Measurements from ENCODE around the gene NXN.
"Not testable (repeated sequence)": the region's sequence is repeated elsewhere in the genome, so short reads cannot be mapped to it uniquely, and the experiment has no call there.

Gene NXN

DNA sequence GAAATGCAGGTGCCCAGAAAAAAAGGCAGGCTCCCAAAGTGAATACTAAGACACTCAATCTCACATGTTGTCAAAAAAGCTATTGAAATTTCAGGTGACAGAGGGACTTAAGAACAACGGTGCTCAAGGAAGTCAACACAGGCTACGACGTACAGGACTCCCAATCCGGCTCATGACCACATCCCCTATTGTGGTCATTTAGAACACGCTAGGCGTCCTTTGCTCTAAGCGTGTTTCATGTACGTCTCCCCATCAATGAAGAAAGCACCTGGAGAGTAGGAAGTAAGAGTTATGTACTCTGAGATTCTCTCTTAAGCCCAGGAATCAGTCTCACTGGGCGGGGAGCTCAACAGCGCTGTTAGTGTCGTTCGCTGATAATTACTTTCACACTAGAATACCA is 103.3 kb downstream of the NXN start:
- H3K9ac ChIP-seq (ENCODE audit: low read depth, low read length): no peak overlapping the region
- no peaks in the 10 kb centered on the region for H3K9me3 ChIP-seq (ENCODE audit: control insufficient read depth, insufficient read depth, low read length)
- peaks cover 4% of the 10 kb centered on the region for H3K4me1 ChIP-seq (ENCODE audit: insufficient read depth, low read length)
- no peaks in the 10 kb centered on the region for H3K36me3 ChIP-seq (ENCODE audit: insufficient read depth, low read length)

- not testable (repeated sequence) for H3K9ac ChIP-seq (ENCODE audit: low read depth, low read length); H3K9me3 ChIP-seq (ENCODE audit: control insufficient read depth, insufficient read depth, low read length); H3K36me3 ChIP-seq (ENCODE audit: insufficient read depth, low read length); H3K4me1 ChIP-seq (ENCODE audit: insufficient read depth, low read length)
Observed at GRCh38 chr17:874590-874989, 105.0 kb downstream of the NXN start.

DNA sequence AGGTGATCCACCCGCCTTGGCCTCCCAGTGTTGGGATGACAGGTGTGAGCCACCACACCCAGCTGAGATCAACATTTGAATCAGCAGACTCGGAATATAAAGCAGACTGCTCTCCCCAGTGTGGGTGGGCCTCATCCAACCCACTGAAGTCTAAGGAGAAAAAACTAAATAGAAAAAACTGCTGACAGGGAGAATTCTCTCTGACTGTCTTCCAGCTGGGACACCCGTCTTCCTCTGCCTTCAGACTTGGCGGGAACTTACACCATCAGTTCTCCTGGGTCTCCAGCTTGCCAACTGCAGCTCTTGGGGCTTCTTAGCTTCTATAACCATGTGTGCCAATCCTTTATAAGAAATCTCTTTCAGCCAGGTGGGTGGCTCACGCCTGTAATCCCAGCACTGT is 106.7 kb downstream of the NXN start:
- no peaks in the 10 kb centered on the region for H3K36me3 ChIP-seq (ENCODE audit: insufficient read depth, low read length)
- peaks cover 4% of the 10 kb centered on the region; the same call in 1 of the 2 replicates for H3K4me1 ChIP-seq (ENCODE audit: insufficient read depth, low read length)
- no peak overlapping the region for H3K9ac ChIP-seq (ENCODE audit: low read depth, low read length)
- H3K9me3 ChIP-seq (ENCODE audit: control insufficient read depth, insufficient read depth, low read length): no peaks in the 10 kb centered on the region; the same call in 1 of the 2 replicates

GRCh38 chr17:871751-872519 is 107.6 kb downstream of the NXN start:
- Histone ChIP-seq H3K9ac (ENCODE audit: low read depth, low read length) (no peak overlapping the region), H3K36me3 (ENCODE audit: insufficient read depth, low read length) (no peaks in the 10 kb centered on the region), H3K4me1 (ENCODE audit: insufficient read depth, low read length) (peaks cover 4% of the 10 kb centered on the region; the same call in 1 of the 2 replicates), H3K9me3 (ENCODE audit: control insufficient read depth, insufficient read depth, low read length) (no peaks in the 10 kb centered on the region; the same call in 1 of the 2 replicates)

DNA sequence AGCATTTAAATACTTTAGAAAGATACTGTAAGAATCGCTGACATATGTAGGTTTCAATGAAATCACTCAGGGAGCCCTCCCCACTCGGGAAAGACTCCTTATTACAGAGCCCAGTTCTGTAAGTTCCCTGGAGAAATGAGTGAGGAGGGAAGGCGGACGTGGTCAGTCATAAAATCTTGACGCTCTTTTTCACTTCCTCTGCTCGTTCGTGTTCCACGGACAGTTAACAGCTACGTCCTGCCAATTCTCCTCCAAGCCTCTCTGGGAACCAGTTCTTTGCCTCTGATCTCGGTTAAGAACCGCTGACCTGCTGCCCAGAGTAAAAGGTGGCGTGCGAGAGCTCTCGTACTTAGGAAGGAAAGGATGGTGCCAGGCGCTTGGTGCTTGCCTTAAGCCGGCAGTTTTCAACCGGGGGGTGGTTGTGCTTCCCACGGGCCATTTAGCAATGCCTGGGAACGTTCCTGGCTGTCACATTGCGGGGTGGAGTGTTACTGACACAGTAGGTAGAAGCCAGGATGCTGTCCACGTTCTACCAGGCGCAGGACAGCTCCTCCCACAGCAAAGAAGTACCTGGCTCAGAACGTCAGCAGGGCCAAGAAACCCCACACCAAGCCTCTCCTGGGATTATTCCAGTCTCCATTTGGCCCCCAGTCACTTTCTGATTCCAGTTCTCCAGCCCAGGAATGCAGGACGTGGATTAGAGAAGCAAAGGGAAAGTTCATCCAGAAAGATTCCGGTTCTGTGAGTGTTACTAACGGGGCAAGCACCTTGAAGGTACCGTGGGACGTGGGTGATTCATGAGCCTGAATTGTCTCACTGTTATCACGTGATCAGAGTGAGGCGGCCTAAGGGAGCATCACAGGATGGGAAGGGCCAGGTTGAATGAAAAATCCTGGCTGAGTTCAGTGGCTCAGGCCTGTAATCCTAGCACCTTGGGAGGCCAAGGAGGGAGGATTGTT is 109.7 kb downstream of the NXN start:
- Histone ChIP-seq H3K9ac (ENCODE audit: low read depth, low read length) (no peak overlapping the region), H3K4me1 (ENCODE audit: insufficient read depth, low read length) (peaks cover 4% of the 10 kb centered on the region; the same call in 1 of the 2 replicates)

DNA sequence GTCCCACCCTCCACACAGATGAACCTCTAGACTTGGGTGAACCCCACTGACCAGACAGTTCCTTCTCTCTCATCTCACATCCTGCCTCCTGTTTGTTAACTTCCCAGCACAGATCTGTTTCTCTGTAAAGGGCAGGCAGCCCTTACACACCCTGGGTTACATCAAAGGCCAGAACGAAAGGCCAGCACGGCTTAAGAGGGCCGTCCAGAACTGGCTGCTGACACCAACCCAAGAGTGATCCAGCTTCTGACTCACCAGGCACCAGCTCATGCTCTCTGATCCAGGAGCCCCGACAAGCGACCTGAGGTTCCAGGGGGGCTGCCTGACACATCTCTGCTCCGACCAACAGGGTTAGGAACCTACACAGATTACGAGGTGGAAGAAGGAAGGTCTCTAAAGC is 110.5 kb downstream of the NXN start:
- no peaks in the 10 kb centered on the region; the same call in 1 of the 2 replicates for H3K9me3 ChIP-seq (ENCODE audit: control insufficient read depth, insufficient read depth, low read length)
- H3K36me3 ChIP-seq (ENCODE audit: insufficient read depth, low read length): no peaks in the 10 kb centered on the region
- no peak overlapping the region for H3K9ac ChIP-seq (ENCODE audit: low read depth, low read length)
- peaks cover 4% of the 10 kb centered on the region; the same call in 1 of the 2 replicates for H3K4me1 ChIP-seq (ENCODE audit: insufficient read depth, low read length)

More for the DNA sequence above, 109.7 kb downstream of the NXN start:
- Histone ChIP-seq H3K36me3 (ENCODE audit: insufficient read depth, low read length) (no peaks in the 10 kb centered on the region), H3K9me3 (ENCODE audit: control insufficient read depth, insufficient read depth, low read length) (no peaks in the 10 kb centered on the region; the same call in 1 of the 2 replicates)

GRCh38 chr17:867896-868489 is 111.6 kb downstream of the NXN start:
- Histone ChIP-seq H3K9ac (ENCODE audit: low read depth, low read length) (no peak overlapping the region), H3K4me1 (ENCODE audit: insufficient read depth, low read length) (peaks cover 4% of the 10 kb centered on the region; the same call in 1 of the 2 replicates)

GRCh38 chr17:867238-867637 is 112.3 kb downstream of the NXN start:
- H3K9me3 ChIP-seq (ENCODE audit: control insufficient read depth, insufficient read depth, low read length); H3K9ac ChIP-seq (ENCODE audit: low read depth, low read length): not testable (repeated sequence)

More at GRCh38 chr17:867896-868489, 111.6 kb downstream of the NXN start:
- Histone ChIP-seq H3K36me3 (ENCODE audit: insufficient read depth, low read length) (no peaks in the 10 kb centered on the region), H3K9me3 (ENCODE audit: control insufficient read depth, insufficient read depth, low read length) (no peaks in the 10 kb centered on the region; the same call in 1 of the 2 replicates)

DNA sequence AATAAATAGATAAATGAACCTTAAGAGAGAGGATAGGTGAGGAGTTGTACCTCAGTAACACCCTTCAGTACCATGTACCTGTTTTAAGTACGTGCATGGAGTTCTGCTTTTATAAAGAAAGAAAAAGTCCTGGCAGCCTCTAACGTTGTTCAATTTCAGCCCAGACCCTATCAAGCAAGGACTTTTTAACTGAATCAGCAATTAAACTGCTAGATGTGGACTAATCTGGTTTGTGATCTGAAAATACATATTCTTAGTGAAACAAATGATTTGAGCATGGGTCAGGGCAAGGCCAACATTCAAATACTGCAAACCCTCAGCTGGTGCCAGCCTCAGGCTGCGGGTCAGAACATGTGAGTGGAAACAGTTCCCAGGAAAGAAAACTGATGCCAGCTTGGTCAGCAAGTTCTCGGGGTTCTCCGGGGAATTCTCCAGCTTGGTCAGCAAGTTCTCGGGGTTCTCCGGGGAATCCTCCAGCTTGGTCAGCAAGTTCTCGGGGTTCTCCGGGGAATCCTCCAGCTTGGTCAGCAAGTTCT is 112.9 kb downstream of the NXN start:
- no peaks in the 10 kb centered on the region; the same call in 1 of the 2 replicates for H3K9me3 ChIP-seq (ENCODE audit: control insufficient read depth, insufficient read depth, low read length)
- no peak overlapping the region for H3K9ac ChIP-seq (ENCODE audit: low read depth, low read length)
- H3K36me3 ChIP-seq (ENCODE audit: insufficient read depth, low read length): no peaks in the 10 kb centered on the region
- peaks cover 4% of the 10 kb centered on the region; the same call in 1 of the 2 replicates for H3K4me1 ChIP-seq (ENCODE audit: insufficient read depth, low read length)

More at GRCh38 chr17:867238-867637, 112.3 kb downstream of the NXN start:
- H3K4me1 ChIP-seq (ENCODE audit: insufficient read depth, low read length); H3K36me3 ChIP-seq (ENCODE audit: insufficient read depth, low read length): not testable (repeated sequence)

DNA sequence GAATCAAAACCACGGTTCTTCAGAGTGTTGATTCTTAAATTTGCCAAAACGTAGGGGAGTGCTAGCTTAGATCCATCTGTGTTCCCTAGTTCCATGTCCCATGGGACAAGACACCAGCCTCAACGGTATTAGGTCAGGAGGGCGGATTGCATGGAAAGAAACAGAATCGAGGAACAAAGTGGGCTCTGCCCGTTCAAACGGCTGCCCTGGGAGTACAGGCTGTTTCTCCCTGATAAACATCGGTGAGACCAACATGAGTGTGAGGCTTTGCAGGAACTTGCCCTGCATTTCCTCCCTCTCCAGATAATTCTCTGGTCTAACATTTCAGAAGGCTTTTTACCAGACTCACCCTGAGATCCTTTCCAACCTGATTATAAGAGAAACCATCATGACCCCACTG is 115.3 kb downstream of the NXN start:
- no peaks in the 10 kb centered on the region; the same call in 1 of the 2 replicates for H3K9me3 ChIP-seq (ENCODE audit: control insufficient read depth, insufficient read depth, low read length)
- no peaks in the 10 kb centered on the region for H3K4me1 ChIP-seq (ENCODE audit: insufficient read depth, low read length)
- no peak overlapping the region for H3K9ac ChIP-seq (ENCODE audit: low read depth, low read length)
- no peaks in the 10 kb centered on the region for H3K36me3 ChIP-seq (ENCODE audit: insufficient read depth, low read length)

- Histone ChIP-seq H3K9me3 (ENCODE audit: control insufficient read depth, insufficient read depth, low read length) (no peaks in the 10 kb centered on the region), H3K36me3 (ENCODE audit: insufficient read depth, low read length) (no peaks in the 10 kb centered on the region), H3K4me1 (ENCODE audit: insufficient read depth, low read length) (no peaks in the 10 kb centered on the region), H3K9ac (ENCODE audit: low read depth, low read length) (no peak overlapping the region)
Observed at GRCh38 chr17:863880-864279, 115.7 kb downstream of the NXN start.

DNA sequence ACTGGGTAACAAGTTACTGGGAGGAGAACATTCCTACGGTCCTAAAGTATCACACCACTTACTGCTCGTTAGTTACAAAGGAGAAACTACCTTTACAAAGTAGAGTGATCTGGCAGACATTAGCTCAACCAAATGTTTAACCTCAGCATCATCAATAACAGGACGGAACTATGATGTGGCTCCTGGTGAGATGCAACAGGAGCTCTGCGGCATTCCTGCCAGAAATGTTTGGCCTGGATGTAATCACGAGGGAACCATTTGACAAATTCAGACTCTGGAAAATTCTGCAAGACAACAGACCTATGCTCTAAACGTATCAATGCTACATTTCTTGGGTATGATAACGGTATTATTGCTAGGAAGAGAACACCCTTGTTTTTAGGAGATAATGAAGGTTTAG is 117.0 kb downstream of the NXN start:
- Histone ChIP-seq H3K9ac (ENCODE audit: low read depth, low read length) (no peak overlapping the region), H3K4me1 (ENCODE audit: insufficient read depth, low read length) (no peaks in the 10 kb centered on the region), H3K9me3 (ENCODE audit: control insufficient read depth, insufficient read depth, low read length) (no peaks in the 10 kb centered on the region), H3K36me3 (ENCODE audit: insufficient read depth, low read length) (no peaks in the 10 kb centered on the region)

- Histone ChIP-seq H3K4me1 (ENCODE audit: insufficient read depth, low read length) (no peaks in the 10 kb centered on the region), H3K36me3 (ENCODE audit: insufficient read depth, low read length) (no peaks in the 10 kb centered on the region), H3K9ac (ENCODE audit: low read depth, low read length) (no peak overlapping the region), H3K9me3 (ENCODE audit: control insufficient read depth, insufficient read depth, low read length) (no peaks in the 10 kb centered on the region)
Observed at GRCh38 chr17:861364-861763, 118.2 kb downstream of the NXN start.

GRCh38 chr17:860805-861204 is 118.8 kb downstream of the NXN start:
- Histone ChIP-seq H3K9me3 (ENCODE audit: control insufficient read depth, insufficient read depth, low read length) (no peaks in the 10 kb centered on the region), H3K4me1 (ENCODE audit: insufficient read depth, low read length) (no peaks in the 10 kb centered on the region), H3K9ac (ENCODE audit: low read depth, low read length) (no peak overlapping the region), H3K36me3 (ENCODE audit: insufficient read depth, low read length) (no peaks in the 10 kb centered on the region)

Data from ES-I3 (cell line).